Osteocyte (in vitro differentiated cells): Measurements from ENCODE around the gene PLPPR5. TPM values are rescaled to one million over a fixed set of nuclear protein-coding genes. Genes with fewer than 3 reads are reported as not detected.

Experiments used
- DNase-seq: peaks from one replicate; pipeline ENCODE4 v3.0.0; 2021; ENCODE audit warnings: mixed read lengths; ENCODE audit not compliant: unreplicated experiment; ENCODE audit errors: extremely low spot score
- H3K27ac Mint-ChIP-seq: one replicate; pipeline ENCODE4 v1.8.0; 2021; ENCODE audit warnings: mild to moderate bottlenecking, mixed read lengths; ENCODE audit not compliant: unreplicated experiment
- H3K27me3 Mint-ChIP-seq: one replicate; pipeline ENCODE4 v1.8.0; 2021; ENCODE audit warnings: mixed read lengths; ENCODE audit not compliant: unreplicated experiment
- H3K36me3 Mint-ChIP-seq: one replicate; pipeline ENCODE4 v1.8.0; 2021; ENCODE audit warnings: mixed read lengths; ENCODE audit not compliant: unreplicated experiment
- H3K4me1 Mint-ChIP-seq: one replicate; pipeline ENCODE4 v1.8.0; 2021; ENCODE audit warnings: mixed read lengths; ENCODE audit not compliant: unreplicated experiment
- H3K4me3 Mint-ChIP-seq: one replicate; pipeline ENCODE4 v1.8.0; 2021; ENCODE audit warnings: mild to moderate bottlenecking, moderate library complexity, mixed read lengths; ENCODE audit not compliant: unreplicated experiment
- H3K9me3 Mint-ChIP-seq: one replicate; pipeline ENCODE4 v1.8.0; 2021; ENCODE audit warnings: mixed read lengths; ENCODE audit not compliant: unreplicated experiment
- CTCF ChIP-seq: fragments of 200-600 bp; sonication (generic); IDR thresholded peaks from 2 replicates; pipeline ENCODE4 v1.5.0; 2021; ENCODE audit warnings: antibody characterized with exemption, mild to moderate bottlenecking, moderate library complexity
- total RNA-seq: library from RNA; stranded (reverse); gene quantifications from 2 replicates; pipeline ENCODE4 v1.2.1, GENCODE V29; 2021

PLPPR5 gene
- total RNA-seq, 1 donor from 2014 or later: not detected

GRCh38 chr1:99017655-99018054 is 13.0 kb upstream of the PLPPR5 start:
- DNase-seq: no peak
- Mint-ChIP-seq H3K27ac (no peak overlapping the region), H3K36me3 (no peaks in the 10 kb centered on the region), H3K9me3 (no peaks in the 10 kb centered on the region), H3K27me3 (peaks cover 33% of the 10 kb centered on the region), H3K4me3 (no peak overlapping the region), H3K4me1 (no peaks in the 10 kb centered on the region)
- no peak for TF ChIP-seq CTCF

- no peak overlapping the region for H3K27ac Mint-ChIP-seq
- no peaks in the 10 kb centered on the region for H3K4me1 Mint-ChIP-seq
- no peak for TF ChIP-seq CTCF
- DNase-seq: no peak
- H3K4me3 Mint-ChIP-seq: no peak overlapping the region
- no peaks in the 10 kb centered on the region for H3K9me3 Mint-ChIP-seq
- peaks cover 56% of the 10 kb centered on the region for H3K27me3 Mint-ChIP-seq
- H3K36me3 Mint-ChIP-seq: no peaks in the 10 kb centered on the region
Measured at GRCh38 chr1:99010679-99011078, 6.0 kb upstream of the PLPPR5 start.

DNA sequence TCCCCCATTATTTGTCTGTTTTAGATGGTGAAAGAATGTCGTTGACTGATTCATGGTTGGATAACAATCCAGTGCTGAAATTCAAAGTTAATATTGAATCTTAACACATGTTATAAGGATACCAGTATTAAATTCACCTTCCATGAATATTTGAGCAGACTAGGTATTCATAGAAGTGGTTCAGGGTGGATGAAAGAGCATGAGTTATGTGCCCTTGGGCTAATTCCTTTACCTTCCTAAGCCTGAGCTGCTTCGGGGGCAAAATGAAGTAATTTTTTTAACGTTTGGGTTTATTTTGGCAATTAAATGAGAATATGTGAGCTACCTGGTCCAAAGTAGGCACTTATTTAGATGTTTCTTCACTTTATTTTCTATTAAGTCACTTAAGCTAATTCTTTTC is 2.7 kb upstream of the PLPPR5 start:
- no peak for TF ChIP-seq CTCF
- no peak for DNase-seq
- H3K9me3 Mint-ChIP-seq: no peaks in the 10 kb centered on the region
- peaks cover 6% of the 10 kb centered on the region for H3K4me1 Mint-ChIP-seq
- H3K4me3 Mint-ChIP-seq: no peak overlapping the region
- no peaks in the 10 kb centered on the region for H3K36me3 Mint-ChIP-seq
- peaks cover 71% of the 10 kb centered on the region for H3K27me3 Mint-ChIP-seq
- no peak overlapping the region for H3K27ac Mint-ChIP-seq

DNA sequence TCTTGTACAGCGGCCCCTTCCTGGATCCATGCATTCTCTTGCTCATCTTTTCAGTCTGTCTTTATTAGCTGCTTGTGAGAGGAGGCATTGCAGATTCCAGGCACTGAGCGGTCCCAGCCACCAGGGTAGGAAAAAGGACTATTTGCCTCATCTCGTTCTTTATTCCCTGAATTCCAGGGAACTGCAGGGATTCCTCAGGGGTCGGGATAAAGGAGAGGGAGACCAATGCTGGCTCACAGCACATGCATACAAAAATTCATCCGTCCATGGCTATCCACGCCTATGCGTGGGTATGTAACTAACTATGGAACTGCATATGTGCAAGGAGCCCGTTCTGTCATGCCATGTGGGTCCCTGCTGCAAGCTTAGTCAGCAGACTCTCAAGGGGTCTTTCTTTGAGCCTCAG is 879 bp upstream of the PLPPR5 start:
- H3K27me3 Mint-ChIP-seq: peaks cover 77% of the 10 kb centered on the region
- H3K9me3 Mint-ChIP-seq: no peaks in the 10 kb centered on the region
- no peak overlapping the region for H3K4me3 Mint-ChIP-seq
- H3K4me1 Mint-ChIP-seq: peaks cover 6% of the 10 kb centered on the region
- no peak overlapping the region for H3K27ac Mint-ChIP-seq
- no peak for TF ChIP-seq CTCF
- DNase-seq: no peak
- H3K36me3 Mint-ChIP-seq: no peaks in the 10 kb centered on the region

- peak overlapping the region; percentile 63 for H3K4me3 Mint-ChIP-seq
- peaks cover 76% of the 10 kb centered on the region for H3K27me3 Mint-ChIP-seq
- H3K4me1 Mint-ChIP-seq: peaks cover 6% of the 10 kb centered on the region
- H3K27ac Mint-ChIP-seq: no peak overlapping the region
- H3K9me3 Mint-ChIP-seq: no peaks in the 10 kb centered on the region
- TF ChIP-seq CTCF: no peak
- H3K36me3 Mint-ChIP-seq: no peaks in the 10 kb centered on the region
- DNase-seq: no peak
Measured at GRCh38 chr1:99004254-99004860, 304 bp downstream of the PLPPR5 start.
